ENCODE results near the gene SPANXN4.

SPANXN4 gene, protein sequence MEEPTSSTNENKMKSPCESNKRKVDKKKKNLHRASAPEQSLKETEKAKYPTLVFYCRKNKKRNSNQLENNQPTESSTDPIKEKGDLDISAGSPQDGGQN

DNA sequence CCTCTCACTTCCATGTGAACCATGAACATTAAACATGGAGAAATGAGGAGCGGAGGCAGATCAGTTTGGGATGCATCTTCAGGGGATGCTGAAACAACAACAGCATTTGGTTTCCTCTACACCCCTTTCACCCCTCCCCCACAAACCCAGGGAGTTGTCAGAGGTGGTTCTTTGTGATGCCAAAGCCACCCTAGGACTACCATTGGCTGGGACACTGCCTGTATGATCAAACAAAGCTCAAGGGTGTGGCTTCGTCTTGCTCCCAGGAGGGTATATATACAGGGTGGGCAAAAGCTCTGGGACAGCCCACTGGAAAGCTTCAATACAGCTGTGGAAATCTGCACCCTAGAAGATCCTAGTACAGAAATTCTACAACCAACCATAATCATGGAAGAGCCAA, at the start of gene SPANXN4:
TSS of gene SPANXN4 (plus strand) at position 301 of the 400 bp plus-strand sequence. CDS start at position 388, 87 bp downstream.
- DNase-seq: no peak

DNA sequence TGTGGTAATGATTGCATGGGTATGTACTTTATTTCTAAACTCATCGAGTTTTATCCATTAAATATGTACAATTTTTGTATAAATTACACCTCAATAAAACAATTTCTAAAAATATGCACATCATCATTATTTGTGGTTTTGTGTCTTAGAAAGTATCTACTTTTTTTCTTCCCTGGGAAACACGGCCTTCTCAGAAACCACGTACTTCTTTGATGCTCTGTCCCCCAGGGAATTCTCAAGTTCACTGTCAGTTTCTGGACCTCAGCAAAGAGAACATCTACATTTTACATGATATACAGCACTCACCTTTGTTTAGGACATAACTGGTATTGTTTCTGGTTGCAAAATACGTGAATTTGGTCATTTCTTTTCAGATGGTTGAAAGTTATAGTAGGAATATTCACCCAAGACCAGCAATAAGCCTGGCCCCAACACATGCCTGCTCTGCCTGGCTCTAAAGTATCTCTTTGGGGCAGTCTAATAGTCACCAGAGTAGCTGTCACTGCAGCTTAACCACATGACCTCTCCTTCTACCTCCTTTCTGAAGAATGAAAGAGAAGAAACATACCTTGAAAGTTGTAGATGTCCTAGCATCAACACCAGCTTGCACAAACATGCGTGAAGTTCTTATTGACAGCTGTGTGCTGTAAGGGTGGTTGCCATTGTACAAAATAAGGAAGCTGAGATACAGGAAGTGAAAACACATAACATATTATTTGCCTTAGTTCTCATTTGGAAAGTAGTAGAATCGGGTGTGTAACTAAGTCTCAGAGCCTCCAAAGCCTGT, 48.4 kb upstream of the SPANXN4 start:
- no peak for DNase-seq

DNA sequence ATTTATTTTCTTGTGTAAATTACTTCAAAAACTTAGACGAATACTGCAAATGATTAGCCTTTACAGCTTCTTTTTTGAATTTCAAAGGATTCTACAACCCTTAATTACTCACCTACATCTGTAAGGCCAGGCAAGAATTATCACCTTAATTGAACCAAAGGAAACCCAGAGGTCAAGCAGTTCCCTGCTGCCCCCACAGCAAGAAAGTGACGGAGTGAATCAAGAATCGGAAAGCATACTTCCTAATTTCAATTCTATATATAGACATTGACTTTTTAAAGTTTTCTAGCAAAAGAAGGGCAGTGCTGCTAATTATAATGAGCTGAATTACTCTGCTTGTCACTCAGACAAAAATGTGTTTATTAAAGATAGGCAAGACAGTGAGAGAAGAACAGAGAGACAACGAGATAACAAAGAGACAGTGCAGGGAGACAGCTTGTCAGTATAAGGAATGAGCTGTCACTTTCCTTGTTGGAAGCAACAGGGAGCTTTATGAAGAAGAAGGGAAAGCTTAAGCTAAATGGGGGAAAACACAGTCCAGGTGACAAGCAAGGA, 47.5 kb upstream of the SPANXN4 start:
- no peak for DNase-seq

DNA sequence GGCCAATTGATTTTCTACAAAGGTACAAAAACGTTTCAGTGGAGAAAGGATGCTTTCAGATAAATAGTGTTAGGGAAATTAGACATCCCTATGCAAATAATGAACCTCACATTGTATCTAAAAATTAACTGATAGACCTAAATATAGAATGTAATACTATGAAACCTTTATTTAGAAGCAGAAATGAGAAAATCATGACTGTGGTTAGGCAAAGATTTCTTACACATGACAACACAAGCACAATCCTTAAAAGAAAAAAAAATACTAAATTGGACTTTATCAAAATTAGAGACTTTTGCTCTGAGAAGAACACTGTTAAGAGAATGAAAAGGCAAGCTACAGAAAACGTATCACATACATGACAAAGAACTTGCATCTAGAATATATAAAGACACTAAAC, 43.0 kb upstream of the SPANXN4 start:
- DNase-seq: no peak

DNA sequence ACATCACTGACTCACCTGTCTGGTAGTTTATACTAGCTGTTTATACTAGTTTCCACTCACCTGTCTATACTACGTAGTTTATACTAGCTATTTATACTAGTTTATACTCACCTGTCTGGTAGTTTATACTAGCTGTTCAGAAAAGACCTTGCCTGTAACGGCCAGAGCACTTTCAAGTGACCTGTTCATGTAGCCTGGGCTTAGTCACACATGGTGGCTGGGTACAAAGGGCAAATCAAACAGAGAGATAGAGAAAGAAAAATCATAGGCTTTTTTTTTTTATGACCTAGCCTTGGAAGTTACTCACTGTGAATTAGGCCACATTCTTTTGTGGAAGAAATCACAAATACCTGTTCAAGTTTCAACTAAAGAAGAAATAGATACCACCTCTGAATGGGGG, 30.7 kb upstream of the SPANXN4 start:
- DNase-seq: no peak

DNA sequence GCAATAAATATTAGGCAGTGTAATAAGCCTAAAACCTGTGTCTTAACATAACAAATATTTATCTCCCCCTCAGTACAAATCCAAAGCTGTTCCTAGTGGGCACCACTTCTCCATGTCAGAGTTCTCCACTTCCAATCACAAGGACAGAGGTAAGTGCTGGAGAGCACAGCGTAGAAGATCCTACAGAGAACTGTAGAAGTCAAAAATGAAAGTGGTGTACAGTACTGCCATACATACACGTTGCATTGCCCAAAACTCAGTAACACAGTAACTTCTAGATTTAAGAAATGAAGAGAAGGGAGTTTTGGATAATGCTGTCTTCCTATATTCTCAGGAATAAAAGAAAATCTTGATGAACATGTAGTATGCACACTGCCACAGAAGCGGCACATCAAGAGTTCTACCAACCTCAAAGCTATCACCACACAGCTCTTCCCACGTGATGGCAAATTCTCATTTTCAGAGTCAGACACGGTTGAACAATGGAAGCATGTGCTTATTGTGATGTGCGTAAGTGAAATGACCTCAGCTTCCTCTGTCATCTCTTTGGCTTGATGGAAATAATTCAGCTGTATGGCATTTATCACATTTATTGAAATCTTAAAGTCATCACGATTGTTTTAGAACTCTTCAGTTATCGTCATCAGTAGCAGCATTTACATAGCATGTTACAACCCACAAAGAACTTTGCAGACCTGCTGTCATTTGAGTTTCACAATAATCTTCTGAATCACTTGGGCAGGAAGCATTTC, 27.1 kb upstream of the SPANXN4 start:
- DNase-seq: no peak

DNA sequence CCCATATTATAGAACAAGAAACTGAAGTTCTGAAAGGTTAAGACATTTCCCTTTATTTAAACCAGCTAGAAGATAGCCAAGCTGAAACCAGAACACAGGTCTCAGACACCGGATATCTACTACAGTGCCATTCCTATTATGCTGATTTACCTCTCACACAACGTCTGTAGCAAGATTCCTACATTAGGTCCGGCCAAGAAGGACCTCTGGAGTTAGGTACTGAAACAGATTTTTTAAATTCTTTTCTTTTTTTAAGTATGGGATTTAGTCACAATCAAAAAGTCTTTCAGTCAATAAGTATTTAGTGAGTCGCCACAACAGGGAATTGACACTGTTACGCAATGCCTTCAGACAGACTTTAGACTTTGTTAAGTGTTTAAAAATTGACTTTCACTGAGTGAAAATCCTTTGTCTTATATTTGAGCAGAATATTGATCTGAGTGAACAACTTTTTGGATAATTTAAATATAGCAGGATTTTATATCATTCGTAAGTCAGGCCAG, 26.5 kb upstream of the SPANXN4 start:
- DNase-seq: no peak

DNA sequence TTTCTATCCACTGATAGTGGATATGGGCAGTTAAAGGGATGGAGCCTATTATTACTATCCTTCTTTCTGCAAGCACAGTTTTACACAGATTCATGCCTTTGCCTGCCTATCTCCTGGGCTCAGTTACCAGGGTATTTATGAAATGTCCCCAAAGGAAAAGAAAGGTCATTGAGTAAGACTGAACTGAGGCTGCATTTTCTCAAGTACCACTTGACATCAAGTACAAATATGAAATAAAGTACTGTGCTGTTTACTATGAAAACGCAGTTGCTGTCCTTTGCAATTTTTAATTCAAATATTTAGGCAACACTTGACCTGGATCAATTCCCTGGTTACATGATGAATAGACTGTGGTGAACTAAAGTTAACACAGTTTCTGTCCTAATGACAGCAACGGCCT, 23.5 kb upstream of the SPANXN4 start:
- no peak for DNase-seq

DNA sequence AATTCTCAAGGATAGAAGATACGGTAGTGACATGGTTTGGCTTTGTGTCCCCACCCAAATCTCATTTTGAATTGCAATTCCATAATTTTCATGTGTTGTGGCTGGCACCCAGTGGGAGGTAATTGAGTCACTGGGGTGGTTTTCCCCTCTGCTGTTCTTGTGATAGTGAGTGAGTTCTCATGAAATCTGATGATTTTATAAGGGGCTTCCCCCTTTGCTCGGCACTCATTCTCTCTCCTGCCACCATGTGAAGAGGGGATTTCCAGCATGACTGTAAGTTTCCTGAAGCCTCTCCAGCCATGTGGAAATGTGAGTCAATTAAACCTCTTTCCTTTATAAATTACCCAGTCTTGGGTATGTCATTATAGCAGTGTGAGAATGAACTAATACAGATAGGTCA, 8.5 kb upstream of the SPANXN4 start:
- DNase-seq: no peak

DNA sequence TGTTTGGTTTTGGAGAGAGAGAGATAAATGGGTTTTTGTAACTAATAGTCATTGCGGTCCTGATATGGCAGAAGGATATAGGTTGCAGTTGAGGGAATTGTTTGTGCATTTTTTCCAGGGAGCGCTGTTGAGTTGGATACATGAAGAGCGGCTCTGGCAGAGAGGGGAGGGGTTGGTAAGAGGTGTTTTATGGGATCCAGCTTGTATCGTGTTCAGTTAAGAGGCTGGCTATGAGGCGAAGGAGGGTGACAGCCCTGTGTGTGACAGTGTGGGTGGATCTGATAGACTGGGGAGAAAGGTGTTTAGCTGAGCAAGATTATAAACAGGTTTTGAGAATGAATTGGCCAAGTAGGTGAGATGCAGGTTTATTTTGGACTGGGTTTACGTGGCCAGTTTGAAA, 1.5 kb downstream of the SPANXN4 start:
- DNase-seq: no peak

DNA sequence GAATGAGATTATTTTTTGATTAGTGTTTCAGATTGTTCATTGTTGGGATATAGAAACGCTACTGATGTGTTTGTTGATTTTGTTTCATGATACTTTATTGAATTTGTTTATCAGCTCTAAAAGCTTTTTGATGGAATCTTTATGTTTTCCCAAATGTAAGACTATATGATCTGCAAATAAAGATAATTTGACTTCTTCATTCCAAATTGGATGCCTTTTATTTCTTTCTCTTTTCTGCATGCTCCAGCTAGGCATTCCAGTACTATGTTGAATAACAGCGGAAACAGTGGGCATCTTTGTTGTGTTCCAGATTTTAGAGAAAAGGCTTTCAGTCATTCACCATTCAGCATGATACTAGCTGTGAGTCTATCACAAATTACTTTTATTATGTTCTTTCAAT, 21.8 kb downstream of the SPANXN4 start:
- DNase-seq: no peak

DNA sequence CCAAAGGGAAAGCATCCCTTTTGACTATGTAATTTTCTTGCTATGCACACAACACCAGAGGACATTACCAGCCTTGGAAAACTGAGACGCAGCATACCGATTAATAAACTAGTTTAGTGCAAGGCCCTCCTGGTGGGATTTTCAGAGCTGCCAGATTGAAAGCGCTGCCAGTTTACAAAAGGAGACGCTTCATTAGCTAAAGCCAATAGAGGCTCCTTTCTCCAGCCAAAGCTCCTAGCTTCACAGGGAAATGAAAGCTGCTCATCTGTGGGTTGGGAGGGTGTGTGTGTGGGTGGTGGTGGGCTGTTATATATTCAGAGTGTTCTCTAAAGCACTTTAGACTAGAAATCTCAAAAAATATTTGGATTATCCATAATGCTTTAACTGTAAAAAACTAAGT, 32.4 kb downstream of the SPANXN4 start:
- no peak for DNase-seq

DNA sequence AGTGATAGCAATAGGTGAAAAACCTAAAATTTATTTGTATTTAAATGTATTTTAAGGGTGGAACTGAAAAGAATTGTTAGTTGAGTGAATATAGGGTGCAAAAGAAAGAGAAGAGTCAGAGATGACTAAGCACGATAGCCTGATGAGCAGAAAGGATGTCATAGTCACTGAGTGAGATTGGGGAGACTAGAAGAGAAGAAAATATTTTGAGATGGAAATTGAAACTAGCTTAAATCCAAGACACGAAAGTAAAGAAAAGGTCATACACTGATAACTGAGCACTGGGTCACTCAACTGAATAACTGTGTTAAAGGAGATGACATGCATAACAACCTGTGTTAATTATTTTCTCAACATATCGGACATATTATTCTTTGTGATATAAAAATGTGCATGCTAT, 55.5 kb downstream of the SPANXN4 start:
- no peak for DNase-seq

DNA sequence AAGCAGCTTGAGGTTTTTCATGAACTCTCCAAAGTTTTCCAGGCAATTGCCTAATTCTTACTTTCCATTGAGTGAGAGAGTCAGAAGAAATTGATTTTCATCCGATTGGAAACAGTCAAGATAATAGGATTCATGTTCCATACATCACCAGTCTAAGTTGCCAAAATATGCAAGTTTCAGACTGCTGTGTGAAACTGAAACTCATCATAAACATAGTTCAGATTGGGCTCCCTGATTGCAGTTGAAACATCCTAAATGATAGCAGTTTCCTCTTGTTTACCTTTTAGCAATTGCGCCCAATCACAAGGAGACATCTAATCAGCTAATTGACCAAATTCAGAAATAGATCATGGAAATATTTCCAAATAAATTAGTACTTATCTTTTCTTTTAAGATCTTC, 56.8 kb downstream of the SPANXN4 start:
- no peak for DNase-seq

Data from activated naive CD4-positive, alpha-beta T cell (primary cell).